Mammary epithelial cell (primary cell): ENCODE data around the gene GNRH2.

Experiments
- EZH2 ChIP-seq: IDR thresholded peaks from 2 replicates; pipeline ENCODE4 v1.6.1; 2012; ENCODE audit warnings: low read length, inconsistent platforms, borderline replicate concordance
- TF ChIP-seq, protein P1 (sequence below), 2 donors: IDR thresholded peaks in 1 of 2; conservative IDR thresholded peaks in 1 of 2; 2 replicates each; pipeline ENCODE4 v1.5.1; 2011 to 2012; ENCODE audit warnings: inconsistent platforms in 2 of 2, low read length in 2 of 2, mild to moderate bottlenecking in 2 of 2, control low read depth in 1 of 2, low read depth in 1 of 2; ENCODE audit not compliant: insufficient read depth in 1 of 2; ENCODE audit errors: extremely low read depth in 1 of 2

GRCh38 chr20:3084283-3084985, 41.0 kb downstream of the GNRH2 start, which contains the start of gene AVP:
- TF ChIP-seq, protein P1, sequence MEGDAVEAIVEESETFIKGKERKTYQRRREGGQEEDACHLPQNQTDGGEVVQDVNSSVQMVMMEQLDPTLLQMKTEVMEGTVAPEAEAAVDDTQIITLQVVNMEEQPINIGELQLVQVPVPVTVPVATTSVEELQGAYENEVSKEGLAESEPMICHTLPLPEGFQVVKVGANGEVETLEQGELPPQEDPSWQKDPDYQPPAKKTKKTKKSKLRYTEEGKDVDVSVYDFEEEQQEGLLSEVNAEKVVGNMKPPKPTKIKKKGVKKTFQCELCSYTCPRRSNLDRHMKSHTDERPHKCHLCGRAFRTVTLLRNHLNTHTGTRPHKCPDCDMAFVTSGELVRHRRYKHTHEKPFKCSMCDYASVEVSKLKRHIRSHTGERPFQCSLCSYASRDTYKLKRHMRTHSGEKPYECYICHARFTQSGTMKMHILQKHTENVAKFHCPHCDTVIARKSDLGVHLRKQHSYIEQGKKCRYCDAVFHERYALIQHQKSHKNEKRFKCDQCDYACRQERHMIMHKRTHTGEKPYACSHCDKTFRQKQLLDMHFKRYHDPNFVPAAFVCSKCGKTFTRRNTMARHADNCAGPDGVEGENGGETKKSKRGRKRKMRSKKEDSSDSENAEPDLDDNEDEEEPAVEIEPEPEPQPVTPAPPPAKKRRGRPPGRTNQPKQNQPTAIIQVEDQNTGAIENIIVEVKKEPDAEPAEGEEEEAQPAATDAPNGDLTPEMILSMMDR (conservative IDR thresholded peaks at IDR 0.05 in 1 of 2, IDR thresholded peaks at IDR 0.05 in 1 of 2; ENCODE audit: extremely low read depth in 1 of 2, insufficient read depth in 1 of 2, low read depth in 1 of 2, low read length in 2 of 2): no peak
- TF ChIP-seq EZH2: no peak
